Right atrium auricular region (tissue), 2 donors: ENCODE measurements around the gene WDR81. TPM values are rescaled to one million over a fixed set of nuclear protein-coding genes. Genes with fewer than 3 reads are reported as not detected.

Source experiments
- DNase-seq: peaks from one replicate; pipeline ENCODE4 v3.0.0-alpha.2; 2019; ENCODE audit warnings: low spot score
- H3K27ac ChIP-seq, 2 donors: fragments of 200-600 bp; sonication (generic); 1 replicate in 1 of 2; 2 replicates in 1 of 2; pipeline ENCODE4 v1.5.1; 2016 to 2019
- H3K27me3 ChIP-seq, 2 donors: fragments of 200-600 bp; sonication (generic); one replicate each; pipeline versions ENCODE4 v1.5.1 to v1.6.0; 2017 to 2019
- H3K36me3 ChIP-seq: fragments of 200-600 bp; sonication (generic); one replicate; pipeline ENCODE4 v1.5.1; 2016
- H3K4me1 ChIP-seq, 2 donors: fragments of 200-600 bp; sonication (generic); one replicate each; pipeline versions ENCODE4 v1.5.1 to v1.6.0; 2017 to 2019
- H3K4me3 ChIP-seq, 2 donors: fragments of 200-600 bp; sonication (generic); 1 replicate in 1 of 2; 2 replicates in 1 of 2; pipeline ENCODE4 v1.5.1; 2017 to 2019; ENCODE audit warnings: mild to moderate bottlenecking in 1 of 2, moderate library complexity in 1 of 2
- H3K9me3 ChIP-seq, 2 donors: fragments of 200-600 bp; sonication (generic); one replicate each; pipeline ENCODE4 v1.5.1; 2019
- total RNA-seq, 2 donors: library from RNA; depleted of rRNA; stranded (reverse); fragments of >200 nt; gene quantifications; one replicate each; pipeline ENCODE4 v1.1.0, GENCODE V29; 2016
- TF ChIP-seq, protein P1 (sequence below), 2 donors: fragments of 200-600 bp; sonication (generic); IDR thresholded peaks; one replicate each; pipeline ENCODE4 v1.5.1; 2019; ENCODE audit warnings: antibody characterized with exemption in 2 of 2

WDR81 gene
- total RNA-seq, 2 donors from 2014 or later, result 10.9 to 17.9 TPM

GRCh38 chr17:1743088-1743439 lies 18.6 kb downstream of the WDR81 start:
- no peaks in the 10 kb centered on the region for H3K36me3 ChIP-seq
- TF ChIP-seq, protein P1, sequence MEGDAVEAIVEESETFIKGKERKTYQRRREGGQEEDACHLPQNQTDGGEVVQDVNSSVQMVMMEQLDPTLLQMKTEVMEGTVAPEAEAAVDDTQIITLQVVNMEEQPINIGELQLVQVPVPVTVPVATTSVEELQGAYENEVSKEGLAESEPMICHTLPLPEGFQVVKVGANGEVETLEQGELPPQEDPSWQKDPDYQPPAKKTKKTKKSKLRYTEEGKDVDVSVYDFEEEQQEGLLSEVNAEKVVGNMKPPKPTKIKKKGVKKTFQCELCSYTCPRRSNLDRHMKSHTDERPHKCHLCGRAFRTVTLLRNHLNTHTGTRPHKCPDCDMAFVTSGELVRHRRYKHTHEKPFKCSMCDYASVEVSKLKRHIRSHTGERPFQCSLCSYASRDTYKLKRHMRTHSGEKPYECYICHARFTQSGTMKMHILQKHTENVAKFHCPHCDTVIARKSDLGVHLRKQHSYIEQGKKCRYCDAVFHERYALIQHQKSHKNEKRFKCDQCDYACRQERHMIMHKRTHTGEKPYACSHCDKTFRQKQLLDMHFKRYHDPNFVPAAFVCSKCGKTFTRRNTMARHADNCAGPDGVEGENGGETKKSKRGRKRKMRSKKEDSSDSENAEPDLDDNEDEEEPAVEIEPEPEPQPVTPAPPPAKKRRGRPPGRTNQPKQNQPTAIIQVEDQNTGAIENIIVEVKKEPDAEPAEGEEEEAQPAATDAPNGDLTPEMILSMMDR (IDR thresholded peaks at IDR 0.05), result no peak
- H3K9me3 ChIP-seq, result no peaks in the 10 kb centered on the region
- no peak for DNase-seq
- H3K27ac ChIP-seq, result no peak overlapping the region
- no peak overlapping the region for H3K4me3 ChIP-seq
- peaks cover 0 to 1% of the 10 kb centered on the region in 2 donors for H3K4me1 ChIP-seq
- H3K27me3 ChIP-seq, result no peaks in the 10 kb centered on the region

DNA sequence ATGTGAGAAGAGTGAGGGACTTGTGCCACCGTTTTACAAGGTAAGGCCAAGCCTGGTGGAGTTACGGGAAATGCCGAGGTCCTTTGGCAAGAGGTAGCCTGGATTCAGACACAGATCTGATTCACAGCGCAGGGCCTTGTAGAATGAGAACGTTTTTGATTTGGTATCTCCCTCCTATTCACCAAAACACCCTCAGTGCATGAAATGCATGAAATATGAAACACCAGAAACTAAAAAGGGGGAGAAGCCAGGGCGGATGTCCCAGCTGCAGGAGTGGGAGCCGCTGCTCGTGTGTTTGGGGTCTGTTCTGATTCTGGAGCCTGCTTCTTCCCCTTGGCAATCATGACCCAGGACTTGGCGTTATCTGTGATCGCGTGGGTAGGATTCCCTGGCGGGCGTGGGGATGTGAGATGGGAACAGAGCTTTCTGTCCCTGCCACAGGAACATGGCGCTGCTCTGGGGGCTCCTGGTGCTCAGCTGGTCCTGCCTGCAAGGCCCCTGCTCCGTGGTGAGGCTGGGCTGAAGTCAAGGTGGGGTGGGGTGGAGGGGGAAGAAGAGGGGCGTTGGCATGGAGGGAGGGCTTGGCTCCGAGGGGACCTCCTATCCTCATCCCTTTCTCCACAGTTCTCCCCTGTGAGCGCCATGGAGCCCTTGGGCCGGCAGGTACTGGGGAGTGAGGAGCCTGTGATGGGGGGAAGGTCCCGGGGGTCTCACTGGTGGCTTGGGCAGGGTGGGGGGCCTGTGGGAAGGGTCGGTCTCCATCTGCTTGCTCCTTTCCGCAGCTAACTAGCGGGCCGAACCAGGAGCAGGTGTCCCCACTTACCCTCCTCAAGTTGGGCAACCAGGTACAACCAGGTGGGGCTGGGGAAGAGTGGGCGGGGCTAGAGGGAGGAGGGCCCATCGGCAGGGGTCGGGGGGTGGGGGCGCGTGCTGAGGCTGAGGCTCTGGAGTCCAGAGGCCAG lies 20.3 kb downstream of the WDR81 start:
- Histone ChIP-seq H3K9me3 (no peaks in the 10 kb centered on the region), H3K4me3 (no peak overlapping the region), H3K4me1 (no peaks in the 10 kb centered on the region), H3K36me3 (no peaks in the 10 kb centered on the region), H3K27ac (peak overlapping the region in 1 of 2 donors; percentile 35), H3K27me3 (no peaks in the 10 kb centered on the region)
- no peak for DNase-seq
- TF ChIP-seq, protein P1 (IDR thresholded peaks at IDR 0.05), result no peak

- no peaks in the 10 kb centered on the region for H3K27me3 ChIP-seq
- no peak overlapping the region for H3K4me3 ChIP-seq
- H3K9me3 ChIP-seq, result no peaks in the 10 kb centered on the region
- DNase-seq, result no peak
- TF ChIP-seq, protein P1 (IDR thresholded peaks at IDR 0.05), result no peak
- no peaks in the 10 kb centered on the region for H3K4me1 ChIP-seq
- no peaks in the 10 kb centered on the region for H3K36me3 ChIP-seq
- H3K27ac ChIP-seq, result no peak overlapping the region
Measured at GRCh38 chr17:1745513-1746020, 21.1 kb downstream of the WDR81 start.

DNA sequence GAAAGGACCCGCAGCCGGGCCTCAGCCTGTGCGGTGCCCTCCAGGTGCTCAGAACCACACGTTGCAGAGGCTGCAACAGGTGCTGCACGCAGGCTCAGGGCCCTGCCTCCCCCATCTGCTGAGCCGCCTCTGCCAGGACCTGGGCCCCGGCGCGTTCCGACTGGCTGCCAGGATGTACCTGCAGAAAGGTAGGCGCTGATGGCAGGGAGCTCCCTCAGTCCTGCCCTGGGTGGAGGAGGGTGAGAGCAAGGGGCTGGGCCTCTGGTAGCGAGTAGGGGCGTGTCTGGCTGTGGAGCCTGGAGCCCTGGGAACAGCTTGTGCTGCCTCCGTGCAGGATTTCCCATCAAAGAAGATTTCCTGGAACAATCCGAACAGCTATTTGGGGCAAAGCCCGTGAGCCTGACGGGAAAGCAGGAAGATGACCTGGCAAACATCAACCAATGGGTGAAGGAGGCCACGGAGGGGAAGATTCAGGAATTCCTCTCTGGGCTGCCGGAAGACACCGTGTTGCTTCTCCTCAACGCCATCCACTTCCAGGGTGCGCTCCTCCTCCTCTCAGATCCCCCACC lies 22.6 kb downstream of the WDR81 start:
- Histone ChIP-seq H3K4me3 (no peak overlapping the region), H3K27ac (peak overlapping the region in 1 of 2 donors; percentile 51), H3K36me3 (no peaks in the 10 kb centered on the region), H3K4me1 (no peaks in the 10 kb centered on the region), H3K9me3 (no peaks in the 10 kb centered on the region), H3K27me3 (no peaks in the 10 kb centered on the region)
- TF ChIP-seq, protein P1 (IDR thresholded peaks at IDR 0.05), result no peak
- no peak for DNase-seq

GRCh38 chr17:1750628-1751027 lies 26.1 kb downstream of the WDR81 start:
- H3K27me3 ChIP-seq, result no peaks in the 10 kb centered on the region
- TF ChIP-seq, protein P1 (IDR thresholded peaks at IDR 0.05), result no peak
- H3K4me3 ChIP-seq, result no peak overlapping the region
- H3K36me3 ChIP-seq, result no peaks in the 10 kb centered on the region
- no peak overlapping the region for H3K27ac ChIP-seq
- no peak for DNase-seq
- no peaks in the 10 kb centered on the region for H3K4me1 ChIP-seq
- H3K9me3 ChIP-seq, result no peaks in the 10 kb centered on the region
